ENCODE results near the gene DGKH. TPM values are rescaled to one million over a fixed set of nuclear protein-coding genes. Genes with fewer than 3 reads are reported as not detected.

DGKH gene
- polyA plus RNA-seq, 1 donor from 2014 or later: 3.5 TPM

GRCh38 chr13:42221121-42221765, 172.8 kb downstream of the DGKH start:
- Histone ChIP-seq H3K79me2 (replicated peaks; ENCODE audit: insufficient read depth, low read length) (no peaks in the 10 kb centered on the region), H2AFZ (ENCODE audit: low read depth, low read length) (no peak overlapping the region), H3K36me3 (ENCODE audit: insufficient read depth, low read length) (no peaks in the 10 kb centered on the region), H3K27me3 (ENCODE audit: insufficient read depth, low read depth, low read length) (no peaks in the 10 kb centered on the region), H3F3A (ENCODE audit: insufficient read depth, low read length, poor library complexity, severe bottlenecking) (no peaks in the 10 kb centered on the region), H3K4me3 (ENCODE audit: low read length) (no peak overlapping the region), H3K4me2 (ENCODE audit: low read length) (no peak overlapping the region), H3K9me3 (ENCODE audit: low read length) (no peaks in the 10 kb centered on the region), H3K9me2 (ENCODE audit: insufficient read depth, low read length) (no peaks in the 10 kb centered on the region), H3K9ac (ENCODE audit: low read length) (no peak overlapping the region), H4K20me1 (ENCODE audit: insufficient read depth) (no peaks in the 10 kb centered on the region), H3K27ac (ENCODE audit: low read length) (no peak overlapping the region)
- TF ChIP-seq POLR2AphosphoS5 (IDR thresholded peaks at IDR 0.05) (no peak), RAD21 (conservative IDR thresholded peaks at IDR 0.05) (no peak), REST (IDR thresholded peaks at IDR 0.05; ENCODE audit: borderline replicate concordance) (no peak), EP300 (conservative IDR thresholded peaks at IDR 0.05; ENCODE audit: poor library complexity, severe bottlenecking) (no peak), SMC3 (conservative IDR thresholded peaks at IDR 0.05; ENCODE audit: poor library complexity) (no peak), EZH2 (IDR thresholded peaks at IDR 0.05; ENCODE audit: borderline replicate concordance, insufficient read depth, low read length, poor library complexity, severe bottlenecking) (no peak), CTCF (IDR thresholded peaks at IDR 0.05; ENCODE audit: poor library complexity, severe bottlenecking) (no peak), MXI1 (conservative IDR thresholded peaks at IDR 0.05; ENCODE audit: poor library complexity, severe bottlenecking) (no peak), TAF1 (IDR thresholded peaks at IDR 0.05; ENCODE audit: low read depth) (no peak)

- TF ChIP-seq SMC3 (conservative IDR thresholded peaks at IDR 0.05; ENCODE audit: poor library complexity): no peak
- TF ChIP-seq TAF1 (IDR thresholded peaks at IDR 0.05; ENCODE audit: low read depth): no peak
- TF ChIP-seq CTCF (IDR thresholded peaks at IDR 0.05; ENCODE audit: poor library complexity, severe bottlenecking): no peak
- no peak for TF ChIP-seq MXI1 (conservative IDR thresholded peaks at IDR 0.05; ENCODE audit: poor library complexity, severe bottlenecking)
- TF ChIP-seq RAD21 (conservative IDR thresholded peaks at IDR 0.05): no peak
- TF ChIP-seq REST (IDR thresholded peaks at IDR 0.05; ENCODE audit: borderline replicate concordance): no peak
- no peak for TF ChIP-seq EP300 (conservative IDR thresholded peaks at IDR 0.05; ENCODE audit: poor library complexity, severe bottlenecking)
- no peak for TF ChIP-seq POLR2AphosphoS5 (IDR thresholded peaks at IDR 0.05)
- H4K20me1 ChIP-seq (ENCODE audit: insufficient read depth): no peaks in the 10 kb centered on the region
Measured at GRCh38 chr13:42223681-42224080, 175.2 kb downstream of the DGKH start.

More at GRCh38 chr13:42223681-42224080, 175.2 kb downstream of the DGKH start:
- no peak overlapping the region for H3K4me3 ChIP-seq (ENCODE audit: low read length)
- no peaks in the 10 kb centered on the region for H3K79me2 ChIP-seq (replicated peaks; ENCODE audit: insufficient read depth, low read length)
- H3K9me2 ChIP-seq (ENCODE audit: insufficient read depth, low read length): no peaks in the 10 kb centered on the region
- H3K9ac ChIP-seq (ENCODE audit: low read length): no peak overlapping the region
- H3K27ac ChIP-seq (ENCODE audit: low read length): no peak overlapping the region
- H3K27me3 ChIP-seq (ENCODE audit: insufficient read depth, low read depth, low read length): no peaks in the 10 kb centered on the region
- H3K9me3 ChIP-seq (ENCODE audit: low read length): no peaks in the 10 kb centered on the region
- no peaks in the 10 kb centered on the region for H3K36me3 ChIP-seq (ENCODE audit: insufficient read depth, low read length)
- H3F3A ChIP-seq (ENCODE audit: insufficient read depth, low read length, poor library complexity, severe bottlenecking): no peaks in the 10 kb centered on the region
- H3K4me2 ChIP-seq (ENCODE audit: low read length): no peak overlapping the region
- no peak overlapping the region for H2AFZ ChIP-seq (ENCODE audit: low read depth, low read length)

Data from neural cell (in vitro differentiated cells).